GM12878 (cell line): ENCODE measurements around the gene MGAT3. TPM values are rescaled to one million over a fixed set of nuclear protein-coding genes. Genes with fewer than 3 reads are reported as not detected.

Experiments used
- ATF7 ChIP-seq: fragments of 450-650 bp; IDR thresholded peaks from 2 replicates; pipeline ENCODE4 v1.6.1; 2016; ENCODE audit warnings: low read depth, mild to moderate bottlenecking
- BHLHE40 ChIP-seq, 2 experiments: fragments of 450-650 bp in 1 of 2; IDR thresholded peaks; 2 replicates each; pipeline ENCODE4 v1.6.1; 2011 to 2017; ENCODE audit warnings: low read depth in 2 of 2, borderline replicate concordance in 1 of 2, improper control_type of control experiment in 1 of 2, low read length in 1 of 2, mild to moderate bottlenecking in 1 of 2
- CHD4 ChIP-seq: fragments of 200-600 bp; sonication (generic); IDR thresholded peaks from 2 replicates; pipeline ENCODE4 v1.6.1; 2016; ENCODE audit warnings: mild to moderate bottlenecking
- ESRRA ChIP-seq: IDR thresholded peaks from 2 replicates; pipeline ENCODE4 v1.6.1; 2012; ENCODE audit warnings: mild to moderate bottlenecking, low read length, improper control_type of control experiment
- GATAD2B ChIP-seq: fragments of 450-650 bp; conservative IDR thresholded peaks from 2 replicates; pipeline ENCODE4 v1.6.1; 2017; ENCODE audit warnings: low read depth, mild to moderate bottlenecking, moderate library complexity
- MXI1 ChIP-seq: fragments of 150-350 bp; IDR thresholded peaks from 2 replicates; pipeline ENCODE4 v1.6.1; 2011; ENCODE audit warnings: low read depth, mild to moderate bottlenecking, inconsistent platforms, low read length, improper control_type of control experiment
- NFYA ChIP-seq: IDR thresholded peaks from 2 replicates; pipeline ENCODE4 v1.6.1; 2011; ENCODE audit warnings: low read depth, mild to moderate bottlenecking, low read length, improper control_type of control experiment, borderline replicate concordance
- NR2C2 ChIP-seq: IDR thresholded peaks from 2 replicates; pipeline ENCODE4 v1.6.1; 2011; ENCODE audit warnings: borderline replicate concordance, low read depth; ENCODE audit not compliant: control insufficient read depth, insufficient read length
- RUNX3 ChIP-seq: IDR thresholded peaks from 2 replicates; pipeline ENCODE4 v1.6.1; 2012; ENCODE audit warnings: low read length, inconsistent platforms
- SIX5 ChIP-seq: IDR thresholded peaks from 2 replicates; pipeline ENCODE4 v1.6.1; 2011; ENCODE audit warnings: mild to moderate bottlenecking, low read depth, low read length, moderate library complexity; ENCODE audit not compliant: severe bottlenecking
- STAT1 ChIP-seq: fragments of 450-650 bp; conservative IDR thresholded peaks from 2 replicates; pipeline ENCODE4 v1.6.1; 2014; ENCODE audit warnings: antibody characterized with exemption, mild to moderate bottlenecking
- SUPT20H ChIP-seq: IDR thresholded peaks from 2 replicates; pipeline ENCODE4 v1.6.1; 2011; ENCODE audit warnings: low read depth, mild to moderate bottlenecking, low read length, moderate library complexity, borderline replicate concordance; ENCODE audit not compliant: control insufficient read depth
- SUZ12 ChIP-seq: fragments of 200-600 bp; sonication (generic); IDR thresholded peaks from one replicate; pipeline ENCODE4 v1.6.1; 2018; ENCODE audit warnings: antibody characterized with exemption, mild to moderate bottlenecking; ENCODE audit not compliant: unreplicated experiment
- TCF7 ChIP-seq: IDR thresholded peaks from 2 replicates; pipeline ENCODE4 v1.6.1; 2014; ENCODE audit warnings: antibody characterized with exemption, borderline replicate concordance
- ZNF274 ChIP-seq: IDR thresholded peaks from one replicate; pipeline ENCODE4 v1.8.0; 2011; ENCODE audit not compliant: insufficient read length, insufficient read depth
- polyA plus RNA-seq, 11 experiments: library from polyadenylated mRNA; depleted of rRNA in 4 of 11; unstranded in 6 of 11; stranded (reverse) in 5 of 11; fragments of >200 nt; fragmentation: Nextera tagmentation in 4 of 11; fragmentation: Illumina TruSeq in 1 of 11; extraction: Ambion mirVana in 4 of 11; extraction: Trizol in 1 of 11; gene quantifications; 1 replicate in 1 of 11; 2 replicates in 10 of 11; pipeline versions ENCODE4 v1.2.1 to v1.2.3, GENCODE V29; 2011 to 2016; ENCODE audit warnings: inconsistent platforms in 2 of 11, missing spikeins in 2 of 11, low read depth in 1 of 11
- total RNA-seq, 4 experiments: library from RNA; depleted of rRNA in 3 of 4; stranded (reverse); fragments of >200 nt in 3 of 4; fragmentation: Illumina TruSeq in 1 of 4; extraction: Trizol in 1 of 4; gene quantifications; 2 replicates each; pipeline versions ENCODE4 v1.2.1 to v1.2.3, GENCODE V29; 2013 to 2021
- TF ChIP-seq, protein P1 (sequence below): fragments of 450-650 bp; IDR thresholded peaks from 2 replicates; pipeline ENCODE4 v1.6.1; 2014; ENCODE audit warnings: mild to moderate bottlenecking
- TF ChIP-seq, protein P2 (sequence below): fragments of 450-650 bp; formaldehyde crosslinking; IDR thresholded peaks from 2 replicates; pipeline ENCODE4 v1.4.0; 2022; ENCODE audit warnings: mild to moderate bottlenecking, moderate library complexity
- TF ChIP-seq, protein P3 (sequence below): IDR thresholded peaks from 2 replicates; pipeline ENCODE4 v1.6.1; 2012; ENCODE audit warnings: mild to moderate bottlenecking, low read depth, low read length
- TF ChIP-seq, protein P4 (sequence below): fragments of 450-650 bp; IDR thresholded peaks from 2 replicates; pipeline ENCODE4 v1.6.1; 2017; ENCODE audit warnings: mild to moderate bottlenecking, low read depth, inconsistent platforms; ENCODE audit not compliant: poor library complexity, severe bottlenecking

The MGAT3 gene
- total and polyA plus RNA-seq, 10 of the 15 experiments (the other 5 are each of a cell fraction or from before 2014, with no cell fraction given), result 0.32 to 40.2 (median 11.9) TPM

DNA sequence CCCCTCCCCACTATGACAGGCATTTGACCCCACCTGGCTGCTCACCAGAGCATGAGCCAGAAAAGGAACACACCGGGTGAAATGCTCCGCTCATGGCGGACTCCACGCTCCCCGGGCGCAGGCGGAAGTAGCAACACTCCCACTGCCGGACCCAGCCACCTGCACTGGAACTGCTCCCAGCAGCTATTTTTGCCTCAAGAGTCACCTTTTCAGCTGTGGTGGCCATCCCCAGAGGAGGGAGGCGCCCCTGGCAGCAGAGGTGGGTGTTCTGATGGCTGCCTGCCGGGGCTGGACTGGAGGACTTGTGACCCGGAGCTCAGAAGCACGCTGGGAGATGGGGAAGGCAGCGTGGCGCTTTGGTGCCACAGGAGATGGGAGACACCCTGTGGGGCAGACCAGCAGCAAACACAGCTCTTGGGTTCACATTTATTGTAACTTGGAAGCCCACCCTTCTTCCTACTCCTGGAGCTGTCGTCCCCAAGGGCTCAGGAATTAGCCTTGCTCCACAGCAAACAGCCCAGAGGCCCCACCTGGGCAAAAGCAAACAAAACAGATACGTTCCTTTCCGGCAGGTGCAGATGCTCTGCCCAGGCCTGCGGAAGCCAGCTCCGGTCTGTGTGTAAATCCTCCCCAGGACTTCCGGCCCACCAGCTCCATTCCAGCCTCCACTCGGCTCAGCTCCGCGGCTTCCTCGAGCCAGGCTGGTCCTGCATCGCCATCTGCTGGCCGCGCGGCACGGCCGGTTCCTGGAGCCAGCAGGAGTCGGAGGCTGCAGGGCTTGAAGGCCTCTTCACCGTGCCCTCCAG is 72.1 kb downstream of the MGAT3 start (continued):
- TF ChIP-seq, protein P1, sequence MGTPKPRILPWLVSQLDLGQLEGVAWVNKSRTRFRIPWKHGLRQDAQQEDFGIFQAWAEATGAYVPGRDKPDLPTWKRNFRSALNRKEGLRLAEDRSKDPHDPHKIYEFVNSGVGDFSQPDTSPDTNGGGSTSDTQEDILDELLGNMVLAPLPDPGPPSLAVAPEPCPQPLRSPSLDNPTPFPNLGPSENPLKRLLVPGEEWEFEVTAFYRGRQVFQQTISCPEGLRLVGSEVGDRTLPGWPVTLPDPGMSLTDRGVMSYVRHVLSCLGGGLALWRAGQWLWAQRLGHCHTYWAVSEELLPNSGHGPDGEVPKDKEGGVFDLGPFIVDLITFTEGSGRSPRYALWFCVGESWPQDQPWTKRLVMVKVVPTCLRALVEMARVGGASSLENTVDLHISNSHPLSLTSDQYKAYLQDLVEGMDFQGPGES, result no peak
- peak; percentile 74 for TF ChIP-seq GATAD2B
- TF ChIP-seq, protein P2, sequence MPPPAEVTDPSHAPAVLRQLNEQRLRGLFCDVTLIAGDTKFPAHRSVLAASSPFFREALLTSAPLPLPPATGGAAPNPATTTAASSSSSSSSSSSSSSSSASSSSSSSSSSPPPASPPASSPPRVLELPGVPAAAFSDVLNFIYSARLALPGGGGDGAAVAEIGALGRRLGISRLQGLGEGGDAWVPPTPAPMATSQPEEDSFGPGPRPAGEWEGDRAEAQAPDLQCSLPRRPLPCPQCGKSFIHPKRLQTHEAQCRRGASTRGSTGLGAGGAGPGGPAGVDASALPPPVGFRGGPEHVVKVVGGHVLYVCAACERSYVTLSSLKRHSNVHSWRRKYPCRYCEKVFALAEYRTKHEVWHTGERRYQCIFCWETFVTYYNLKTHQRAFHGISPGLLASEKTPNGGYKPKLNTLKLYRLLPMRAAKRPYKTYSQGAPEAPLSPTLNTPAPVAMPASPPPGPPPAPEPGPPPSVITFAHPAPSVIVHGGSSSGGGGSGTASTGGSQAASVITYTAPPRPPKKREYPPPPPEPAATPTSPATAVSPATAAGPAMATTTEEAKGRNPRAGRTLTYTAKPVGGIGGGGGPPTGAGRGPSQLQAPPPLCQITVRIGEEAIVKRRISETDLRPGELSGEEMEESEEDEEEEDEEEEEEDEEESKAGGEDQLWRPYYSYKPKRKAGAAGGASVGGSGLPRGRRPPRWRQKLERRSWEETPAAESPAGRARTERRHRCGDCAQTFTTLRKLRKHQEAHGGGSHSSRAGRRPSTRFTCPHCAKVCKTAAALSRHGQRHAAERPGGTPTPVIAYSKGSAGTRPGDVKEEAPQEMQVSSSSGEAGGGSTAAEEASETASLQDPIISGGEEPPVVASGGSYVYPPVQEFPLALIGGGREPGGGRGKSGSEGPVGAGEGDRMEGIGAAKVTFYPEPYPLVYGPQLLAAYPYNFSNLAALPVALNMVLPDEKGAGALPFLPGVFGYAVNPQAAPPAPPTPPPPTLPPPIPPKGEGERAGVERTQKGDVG (CRISPR knock-in tag), result no peak
- peak; percentile 78 for TF ChIP-seq MXI1
- peak; percentile 61 to 78; a peak in 3 of 4 replicates for TF ChIP-seq BHLHE40 (IDR thresholded peaks at IDR 0.05; ENCODE audit: borderline replicate concordance in 1 of 2, low read depth in 2 of 2, low read length in 1 of 2)
- TF ChIP-seq SUPT20H, result no peak
- no peak for TF ChIP-seq RUNX3
- TF ChIP-seq, protein P3, sequence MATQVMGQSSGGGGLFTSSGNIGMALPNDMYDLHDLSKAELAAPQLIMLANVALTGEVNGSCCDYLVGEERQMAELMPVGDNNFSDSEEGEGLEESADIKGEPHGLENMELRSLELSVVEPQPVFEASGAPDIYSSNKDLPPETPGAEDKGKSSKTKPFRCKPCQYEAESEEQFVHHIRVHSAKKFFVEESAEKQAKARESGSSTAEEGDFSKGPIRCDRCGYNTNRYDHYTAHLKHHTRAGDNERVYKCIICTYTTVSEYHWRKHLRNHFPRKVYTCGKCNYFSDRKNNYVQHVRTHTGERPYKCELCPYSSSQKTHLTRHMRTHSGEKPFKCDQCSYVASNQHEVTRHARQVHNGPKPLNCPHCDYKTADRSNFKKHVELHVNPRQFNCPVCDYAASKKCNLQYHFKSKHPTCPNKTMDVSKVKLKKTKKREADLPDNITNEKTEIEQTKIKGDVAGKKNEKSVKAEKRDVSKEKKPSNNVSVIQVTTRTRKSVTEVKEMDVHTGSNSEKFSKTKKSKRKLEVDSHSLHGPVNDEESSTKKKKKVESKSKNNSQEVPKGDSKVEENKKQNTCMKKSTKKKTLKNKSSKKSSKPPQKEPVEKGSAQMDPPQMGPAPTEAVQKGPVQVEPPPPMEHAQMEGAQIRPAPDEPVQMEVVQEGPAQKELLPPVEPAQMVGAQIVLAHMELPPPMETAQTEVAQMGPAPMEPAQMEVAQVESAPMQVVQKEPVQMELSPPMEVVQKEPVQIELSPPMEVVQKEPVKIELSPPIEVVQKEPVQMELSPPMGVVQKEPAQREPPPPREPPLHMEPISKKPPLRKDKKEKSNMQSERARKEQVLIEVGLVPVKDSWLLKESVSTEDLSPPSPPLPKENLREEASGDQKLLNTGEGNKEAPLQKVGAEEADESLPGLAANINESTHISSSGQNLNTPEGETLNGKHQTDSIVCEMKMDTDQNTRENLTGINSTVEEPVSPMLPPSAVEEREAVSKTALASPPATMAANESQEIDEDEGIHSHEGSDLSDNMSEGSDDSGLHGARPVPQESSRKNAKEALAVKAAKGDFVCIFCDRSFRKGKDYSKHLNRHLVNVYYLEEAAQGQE, result no peak; the same call in 1 of the 2 replicates
- TF ChIP-seq ATF7, result peak; percentile 18; the same call in 1 of the 2 replicates
- TF ChIP-seq SUZ12, result no peak
- no peak for TF ChIP-seq NFYA
- TF ChIP-seq CHD4, result 0 out of 2 replicates have a peak, but pooled peaks have one; percentile 52
- TF ChIP-seq, protein P4, sequence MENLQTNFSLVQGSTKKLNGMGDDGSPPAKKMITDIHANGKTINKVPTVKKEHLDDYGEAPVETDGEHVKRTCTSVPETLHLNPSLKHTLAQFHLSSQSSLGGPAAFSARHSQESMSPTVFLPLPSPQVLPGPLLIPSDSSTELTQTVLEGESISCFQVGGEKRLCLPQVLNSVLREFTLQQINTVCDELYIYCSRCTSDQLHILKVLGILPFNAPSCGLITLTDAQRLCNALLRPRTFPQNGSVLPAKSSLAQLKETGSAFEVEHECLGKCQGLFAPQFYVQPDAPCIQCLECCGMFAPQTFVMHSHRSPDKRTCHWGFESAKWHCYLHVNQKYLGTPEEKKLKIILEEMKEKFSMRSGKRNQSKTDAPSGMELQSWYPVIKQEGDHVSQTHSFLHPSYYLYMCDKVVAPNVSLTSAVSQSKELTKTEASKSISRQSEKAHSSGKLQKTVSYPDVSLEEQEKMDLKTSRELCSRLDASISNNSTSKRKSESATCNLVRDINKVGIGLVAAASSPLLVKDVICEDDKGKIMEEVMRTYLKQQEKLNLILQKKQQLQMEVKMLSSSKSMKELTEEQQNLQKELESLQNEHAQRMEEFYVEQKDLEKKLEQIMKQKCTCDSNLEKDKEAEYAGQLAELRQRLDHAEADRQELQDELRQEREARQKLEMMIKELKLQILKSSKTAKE, result no peak
- TF ChIP-seq STAT1, result no peak
- TF ChIP-seq TCF7, result 0 out of 2 replicates have a peak, but pooled peaks have one; percentile 15
- peak; percentile 26 for TF ChIP-seq SIX5
- peak; percentile 93 for TF ChIP-seq ESRRA
- no peak for TF ChIP-seq NR2C2
- TF ChIP-seq ZNF274, result no peak
